Type B pancreatic cell (in vitro differentiated cells): ENCODE data around the gene TLDC2. TPM values are rescaled to one million over a fixed set of nuclear protein-coding genes. Genes with fewer than 3 reads are reported as not detected.

Experiments
- DNase-seq: peaks from one replicate; pipeline ENCODE4 v3.0.0; 2021; ENCODE audit warnings: mixed read lengths; ENCODE audit not compliant: unreplicated experiment; ENCODE audit errors: extremely low spot score
- H3K27ac Mint-ChIP-seq: 2 replicates; pipeline ENCODE4 v1.8.0; 2021; ENCODE audit warnings: mild to moderate bottlenecking, mixed read lengths
- H3K27me3 Mint-ChIP-seq: 2 replicates; pipeline ENCODE4 v1.8.0; 2021; ENCODE audit warnings: mixed read lengths
- H3K36me3 Mint-ChIP-seq: 2 replicates; pipeline ENCODE4 v1.8.0; 2021; ENCODE audit warnings: mixed read lengths
- H3K4me1 Mint-ChIP-seq: one replicate; pipeline ENCODE4 v1.8.0; 2021; ENCODE audit warnings: mixed read lengths; ENCODE audit not compliant: unreplicated experiment
- H3K4me3 Mint-ChIP-seq: 2 replicates; pipeline ENCODE4 v1.8.0; 2021; ENCODE audit warnings: mild to moderate bottlenecking, mixed read lengths
- H3K9me3 Mint-ChIP-seq: 2 replicates; pipeline ENCODE4 v1.8.0; 2021; ENCODE audit warnings: mixed read lengths
- CTCF ChIP-seq: fragments of 200-600 bp; sonication (generic); conservative IDR thresholded peaks from 2 replicates; pipeline ENCODE4 v1.5.0; 2021; ENCODE audit warnings: antibody characterized with exemption, mild to moderate bottlenecking
- total RNA-seq: library from RNA; stranded (reverse); gene quantifications from 2 replicates; pipeline ENCODE4 v1.2.1, GENCODE V29; 2021; ENCODE audit warnings: low replicate concordance

Gene TLDC2
- total RNA-seq, 1 donor from 2014 or later: 0.75 TPM

- Mint-ChIP-seq H3K4me1 (peaks cover 22% of the 10 kb centered on the region), H3K36me3 (peaks cover 9% of the 10 kb centered on the region), H3K27ac (no peak overlapping the region), H3K9me3 (no peaks in the 10 kb centered on the region), H3K4me3 (no peak overlapping the region), H3K27me3 (no peaks in the 10 kb centered on the region)
- DNase-seq: no peak
- no peak for TF ChIP-seq CTCF
Measured at GRCh38 chr20:36845288-36845971, 30.5 kb upstream of the TLDC2 start.

- H3K36me3 Mint-ChIP-seq: peaks cover 17% of the 10 kb centered on the region
- TF ChIP-seq CTCF: no peak
- H3K4me1 Mint-ChIP-seq: peaks cover 19% of the 10 kb centered on the region
- H3K9me3 Mint-ChIP-seq: peaks cover 5% of the 10 kb centered on the region
- peak overlapping the region; percentile 95 for H3K27ac Mint-ChIP-seq
- H3K27me3 Mint-ChIP-seq: no peaks in the 10 kb centered on the region
- peak overlapping the region; percentile 18 for H3K4me3 Mint-ChIP-seq
- DNase-seq: no peak
Measured at GRCh38 chr20:36847009-36847709, 28.8 kb upstream of the TLDC2 start.

- Mint-ChIP-seq H3K36me3 (peaks cover 17% of the 10 kb centered on the region), H3K27ac (peak overlapping the region; percentile 95), H3K4me3 (no peak overlapping the region), H3K4me1 (peaks cover 18% of the 10 kb centered on the region), H3K27me3 (no peaks in the 10 kb centered on the region), H3K9me3 (peaks cover 5% of the 10 kb centered on the region)
- TF ChIP-seq CTCF: no peak
- no peak for DNase-seq
Measured at GRCh38 chr20:36847710-36848040, 28.3 kb upstream of the TLDC2 start.

- Mint-ChIP-seq H3K27ac (peak overlapping the region; percentile 95), H3K9me3 (peaks cover 5% of the 10 kb centered on the region), H3K4me3 (no peak overlapping the region), H3K4me1 (peaks cover 18% of the 10 kb centered on the region), H3K27me3 (no peaks in the 10 kb centered on the region), H3K36me3 (peaks cover 17% of the 10 kb centered on the region)
- DNase-seq: no peak
- no peak for TF ChIP-seq CTCF
Measured at GRCh38 chr20:36848078-36848660, 27.8 kb upstream of the TLDC2 start.

- Mint-ChIP-seq H3K27ac (peak overlapping the region; percentile 65), H3K4me3 (no peak overlapping the region)
- no peak for TF ChIP-seq CTCF
Measured at GRCh38 chr20:36848677-36849076, 27.3 kb upstream of the TLDC2 start.

More at GRCh38 chr20:36848677-36849076, 27.3 kb upstream of the TLDC2 start:
- Mint-ChIP-seq H3K36me3 (peaks cover 13% of the 10 kb centered on the region), H3K4me1 (peaks cover 13% of the 10 kb centered on the region), H3K27me3 (no peaks in the 10 kb centered on the region), H3K9me3 (peaks cover 5% of the 10 kb centered on the region)
- no peak for DNase-seq
